Hematopoietic multipotent progenitor cell treated with erythropoietin and hydrocortisone succinate and interleukin-3 and kit ligand, for 6 days (in vitro differentiated cells): ENCODE measurements around the gene VAV3.
"Not testable (repeated sequence)": the region's sequence is repeated elsewhere in the genome, so short reads cannot be mapped to it uniquely, and the experiment has no call there.

Experiments used
- DNase-seq: peaks from one replicate; pipeline ENCODE4 v3.0.0-alpha.2; 2015

VAV3 gene

GRCh38 chr1:107707111-107707510 lies 257.9 kb downstream of the VAV3 start:
- no peak for DNase-seq

DNA sequence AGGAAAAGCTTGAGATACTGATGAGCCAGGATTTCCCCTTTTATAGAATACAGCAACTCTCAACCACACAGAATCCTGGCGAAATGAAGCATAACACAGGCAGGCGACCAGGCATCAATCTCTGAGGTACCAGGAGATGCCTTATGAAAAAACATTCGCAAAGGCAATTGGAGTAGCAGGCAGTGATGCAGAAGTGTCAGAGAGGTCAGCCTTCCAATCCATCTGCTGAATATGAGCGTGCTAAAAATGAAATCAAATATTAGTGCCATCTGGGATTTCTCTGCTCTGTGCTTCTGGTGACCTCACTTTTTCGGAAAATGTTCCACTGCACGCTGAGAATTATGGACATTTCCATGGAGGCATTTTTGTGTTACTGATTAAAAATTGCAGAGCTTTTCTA lies 258.8 kb downstream of the VAV3 start:
- DNase-seq = no peak

- DNase-seq = no peak
Measured at GRCh38 chr1:107704911-107705310, 260.1 kb downstream of the VAV3 start.

GRCh38 chr1:107702946-107703571 lies 261.9 kb downstream of the VAV3 start:
- no peak for DNase-seq

- not testable (repeated sequence) for DNase-seq
Measured at GRCh38 chr1:107700651-107701050, 264.3 kb downstream of the VAV3 start.

DNA sequence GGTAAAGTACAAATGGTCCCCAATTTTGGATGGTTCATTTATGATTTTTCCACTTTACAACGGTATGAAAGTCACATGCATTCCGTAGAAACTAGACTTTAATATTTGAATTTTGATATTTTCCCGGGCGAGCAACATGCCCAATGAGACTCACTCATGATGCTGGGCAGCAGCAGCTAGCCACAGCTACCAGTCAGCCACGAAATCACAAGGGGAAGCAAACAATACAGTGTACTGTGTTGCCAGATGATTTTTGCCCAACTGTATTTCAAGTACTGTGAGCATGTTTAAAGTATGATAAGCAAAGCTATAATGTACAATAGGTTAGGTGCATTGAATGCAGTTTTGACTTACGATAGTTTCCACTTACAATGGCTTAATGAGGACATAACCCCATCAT lies 266.8 kb downstream of the VAV3 start:
- DNase-seq = no peak

DNA sequence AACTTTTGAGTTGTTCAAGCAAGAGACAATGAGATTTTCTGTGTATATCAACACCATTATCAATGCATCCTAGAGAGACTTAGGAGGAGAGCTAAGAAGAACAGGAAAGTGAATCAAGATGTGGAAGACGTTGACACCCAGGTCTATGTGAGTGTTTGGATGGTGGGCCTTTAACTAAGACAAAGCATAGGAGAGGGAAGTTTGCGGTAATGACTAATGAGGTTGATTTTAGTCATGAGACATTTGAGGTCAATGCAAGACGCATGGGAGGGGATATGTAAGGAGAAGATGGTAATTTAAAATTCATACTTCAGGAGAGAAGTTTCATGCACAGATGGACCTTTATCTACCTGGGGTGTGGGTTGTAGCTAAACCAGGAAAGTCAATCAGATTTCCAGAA lies 269.6 kb downstream of the VAV3 start:
- DNase-seq = no peak

DNA sequence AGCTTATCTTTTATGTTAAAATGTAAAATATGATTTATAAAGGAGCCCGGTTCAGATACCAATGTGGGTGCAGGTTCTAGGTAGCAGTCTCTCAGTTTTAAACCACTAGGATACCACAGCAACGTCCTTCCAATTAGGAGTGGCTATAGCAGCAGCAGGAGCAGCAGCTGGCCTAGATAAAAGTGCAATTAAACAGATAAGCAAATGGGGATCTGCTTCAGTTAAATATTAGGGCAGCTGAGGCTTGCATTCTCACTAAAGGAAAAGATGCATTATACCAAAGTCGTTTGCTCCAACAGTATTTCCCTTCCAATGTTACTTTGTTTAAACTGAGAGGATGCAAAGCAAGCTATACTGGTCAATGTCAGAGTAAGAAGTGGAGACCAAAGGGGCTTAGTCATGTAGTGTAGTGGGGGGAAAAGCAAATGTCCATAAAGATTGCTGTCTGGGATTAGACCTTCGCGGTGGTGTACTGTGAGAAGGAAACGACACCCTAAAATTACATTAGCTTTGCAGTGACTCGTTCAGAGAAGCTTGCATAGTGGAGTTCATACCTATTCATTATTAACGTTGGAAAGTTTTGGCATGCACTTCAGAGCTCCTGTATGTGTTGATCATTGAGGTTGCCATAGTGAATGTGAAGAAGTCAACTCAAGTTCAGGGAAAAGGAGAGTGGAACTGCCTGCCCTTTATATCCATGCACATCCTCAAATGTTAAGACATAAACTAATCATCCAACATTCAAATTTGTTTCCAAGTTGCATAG lies 272.2 kb downstream of the VAV3 start:
- peak; percentile 41 for DNase-seq

GRCh38 chr1:107691540-107691939 lies 273.4 kb downstream of the VAV3 start:
- DNase-seq = no peak

DNA sequence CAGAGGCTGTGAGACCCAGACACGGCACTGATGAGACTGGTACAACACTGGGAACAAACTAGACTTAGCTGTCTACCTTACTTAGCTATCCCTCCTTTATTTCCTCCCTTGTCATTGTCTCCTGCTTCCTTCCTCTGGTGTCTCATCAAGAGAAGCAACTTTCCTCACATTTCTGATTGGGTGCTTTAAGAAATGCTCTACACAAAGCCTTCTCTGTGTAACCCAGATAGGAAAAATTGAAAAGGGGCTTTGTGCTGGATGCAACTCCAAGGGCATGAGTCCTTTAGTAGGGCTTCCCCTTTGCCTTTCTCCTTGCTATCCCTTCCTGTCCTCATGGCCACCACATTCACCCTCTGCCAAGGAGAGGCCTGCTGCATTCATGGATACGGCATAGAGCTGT lies 274.5 kb downstream of the VAV3 start:
- DNase-seq = no peak

DNA sequence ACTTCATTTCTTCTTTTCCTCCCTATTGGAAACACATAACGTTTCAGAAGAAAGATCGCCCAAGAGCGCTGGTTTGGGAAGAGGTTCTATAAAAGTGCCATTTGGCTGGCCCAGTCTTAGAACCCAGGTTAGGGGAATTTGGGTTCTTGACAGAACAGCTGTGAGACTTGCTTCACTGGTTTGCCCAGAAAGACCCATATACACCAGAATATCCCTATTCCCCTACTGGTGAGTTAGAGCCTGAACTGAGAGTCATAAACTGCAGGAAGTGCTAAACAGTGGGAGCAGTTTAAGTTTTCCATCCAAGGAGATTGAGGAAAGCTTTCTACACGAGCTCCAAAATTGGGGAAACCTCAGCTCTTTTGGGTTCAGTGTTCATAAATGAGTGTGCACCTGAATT lies 275.2 kb downstream of the VAV3 start:
- no peak for DNase-seq

GRCh38 chr1:107689159-107689558 lies 275.8 kb downstream of the VAV3 start:
- no peak for DNase-seq

DNA sequence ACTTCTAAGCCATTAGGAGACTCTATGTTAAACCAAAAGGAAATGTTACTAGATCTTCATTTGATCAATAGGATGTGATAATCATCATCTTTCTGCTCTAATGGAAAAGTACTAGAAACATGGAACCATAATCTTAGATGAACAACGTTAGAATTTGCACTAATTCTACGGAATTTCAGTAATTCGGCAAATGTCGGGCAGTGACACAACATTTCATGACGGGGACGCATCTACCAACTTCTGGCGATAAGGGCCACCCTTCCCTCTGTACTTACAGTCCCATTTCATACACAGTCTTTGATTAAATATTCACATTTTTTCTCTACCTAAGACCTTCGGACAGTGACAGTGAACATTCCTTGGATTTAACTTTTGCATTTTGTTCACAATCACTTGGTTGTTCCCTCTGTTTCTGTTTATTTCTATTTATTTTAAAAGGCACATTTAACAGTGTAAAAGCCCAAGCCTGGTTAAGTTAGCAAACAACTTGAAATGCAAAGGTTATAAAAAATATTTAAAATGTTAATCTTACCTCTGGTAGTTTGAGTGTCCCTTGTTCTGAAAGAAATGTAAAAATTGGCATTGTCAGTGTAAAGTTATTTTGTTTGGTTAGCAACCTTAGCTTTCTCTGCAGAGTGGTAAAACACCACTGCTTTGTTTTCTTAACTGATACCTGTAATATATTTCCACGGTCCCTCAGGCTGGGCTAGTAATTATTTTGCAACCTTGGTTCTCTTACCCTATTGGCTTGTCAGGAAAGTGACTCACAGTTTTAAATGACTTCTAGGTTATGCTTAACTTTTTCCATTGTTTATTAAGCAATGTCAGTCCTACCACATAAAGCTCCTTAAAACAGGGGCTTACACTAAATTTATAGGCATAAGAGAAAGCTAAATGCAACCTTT lies 276.9 kb downstream of the VAV3 start:
- DNase-seq = no peak

DNA sequence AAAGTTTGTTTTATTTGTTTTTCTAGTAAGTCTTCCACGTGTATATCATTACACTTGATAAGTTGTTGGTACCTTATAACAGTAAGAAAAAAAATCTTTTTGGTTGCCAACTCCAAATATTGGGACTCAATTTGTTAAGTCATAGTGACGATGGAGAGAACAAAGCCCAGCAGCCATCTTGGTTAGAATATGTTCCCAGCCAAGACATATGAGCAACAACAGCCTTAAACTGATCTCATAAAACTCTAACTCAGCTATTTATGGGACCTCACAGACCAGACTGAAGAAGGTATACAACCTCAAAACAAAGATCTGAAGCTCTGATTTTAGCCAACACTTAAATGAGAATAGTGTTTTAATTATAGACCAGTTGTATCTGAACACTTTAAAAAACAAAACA lies 281.3 kb downstream of the VAV3 start:
- DNase-seq = no peak

GRCh38 chr1:107683191-107683657 lies 281.8 kb downstream of the VAV3 start:
- no peak for DNase-seq

- DNase-seq = no peak
Measured at GRCh38 chr1:107682467-107682866, 282.5 kb downstream of the VAV3 start.

GRCh38 chr1:107681001-107681479 lies 283.9 kb downstream of the VAV3 start:
- no peak for DNase-seq

- DNase-seq = no peak
Measured at GRCh38 chr1:107680579-107680985, 284.4 kb downstream of the VAV3 start.

DNA sequence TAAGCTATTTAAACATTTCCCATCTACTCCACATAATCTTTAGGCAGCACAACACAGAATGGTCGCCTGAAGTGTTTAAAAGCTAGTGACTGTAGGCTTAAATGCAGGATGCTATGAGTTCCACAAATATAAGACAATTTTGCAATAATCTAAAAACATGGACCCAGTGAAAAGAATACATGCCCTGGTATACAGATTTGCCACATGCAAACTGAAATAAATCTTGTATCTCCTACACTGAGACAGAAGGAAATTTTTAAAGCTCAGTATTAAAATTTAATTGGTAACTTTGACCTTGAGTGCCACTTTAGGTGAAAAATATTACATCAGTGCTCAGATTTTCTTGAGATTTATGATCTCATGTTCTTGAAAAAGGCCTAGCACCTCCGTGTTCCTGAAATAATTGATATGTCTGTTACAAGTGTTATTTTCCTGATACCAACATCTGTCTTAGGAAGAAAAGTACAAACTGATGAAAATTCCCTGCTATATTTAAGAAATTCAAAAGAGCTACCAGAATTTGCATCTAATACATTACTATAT lies 285.5 kb downstream of the VAV3 start:
- no peak for DNase-seq

DNA sequence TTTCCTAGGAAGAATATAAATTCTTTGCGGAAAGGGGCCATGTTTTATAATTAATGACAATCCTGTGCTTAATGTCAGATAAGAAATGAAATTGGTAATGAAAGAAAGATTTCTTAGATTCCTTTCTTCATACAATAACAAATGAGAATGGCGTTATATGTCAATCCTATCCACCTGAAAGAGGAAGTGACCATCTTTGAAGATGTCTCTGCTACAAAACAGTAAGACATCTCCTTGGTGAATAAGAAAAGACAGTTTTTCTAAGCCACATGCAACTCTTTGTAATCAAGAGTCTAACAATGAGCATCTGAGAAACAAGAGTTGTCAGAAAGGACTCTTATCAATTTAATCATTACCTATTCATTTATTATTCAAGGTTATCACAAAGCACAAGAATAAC lies 286.0 kb downstream of the VAV3 start:
- no peak for DNase-seq

DNA sequence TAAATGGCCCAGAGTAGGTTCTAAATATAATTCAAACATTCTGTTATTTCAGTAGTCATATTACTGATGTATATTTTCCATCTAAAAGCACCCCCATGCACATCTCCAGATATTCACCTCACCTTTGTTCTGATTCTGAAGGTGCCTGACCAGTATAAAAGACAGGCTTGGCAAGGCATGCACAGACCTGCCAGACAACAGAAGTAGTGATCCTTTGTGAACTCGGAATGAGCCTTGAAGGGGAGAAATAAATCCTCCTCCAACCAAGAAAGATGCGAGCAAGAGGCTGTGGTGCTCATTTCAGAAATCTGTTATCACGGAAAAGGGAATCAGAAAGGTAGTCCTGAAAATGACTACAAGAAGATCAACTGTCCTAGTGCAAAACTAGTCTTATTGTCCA lies 287.3 kb downstream of the VAV3 start:
- no peak for DNase-seq

DNA sequence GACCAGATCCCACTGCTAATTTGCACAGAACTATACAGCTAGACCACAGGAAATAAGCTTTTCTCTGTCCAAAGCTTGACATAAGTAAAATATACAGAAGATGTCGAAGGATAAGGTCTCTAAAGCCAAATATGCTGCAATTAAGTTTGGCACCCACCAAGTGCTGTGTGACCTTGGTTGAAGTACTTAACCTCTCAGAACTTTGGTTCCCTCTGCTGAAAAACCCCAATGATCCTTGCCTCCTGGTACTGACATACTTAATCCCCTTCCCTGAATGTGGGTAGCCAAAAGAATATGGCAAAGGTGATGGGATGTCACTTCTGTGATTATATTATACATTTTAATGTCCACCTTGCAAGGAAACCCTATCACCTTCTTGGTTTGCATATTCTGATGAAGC lies 290.5 kb downstream of the VAV3 start:
- DNase-seq = no peak

- no peak for DNase-seq
Measured at GRCh38 chr1:107673006-107673405, 292.0 kb downstream of the VAV3 start.
